Osteoblast (primary cell): Measurements from ENCODE around the gene CIZ1. TPM values are rescaled to one million over a fixed set of nuclear protein-coding genes. Genes with fewer than 3 reads are reported as not detected.
"Not testable (repeated sequence)": the region's sequence is repeated elsewhere in the genome, so short reads cannot be mapped to it uniquely, and the experiment has no call there.

ENCODE experiments used
- DNase-seq: peaks from one replicate; pipeline ENCODE4 v3.0.0; 2011; ENCODE audit warnings: low spot score, mixed read lengths; ENCODE audit not compliant: insufficient read length; ENCODE audit errors: missing footprints
- H2AFZ ChIP-seq: 2 replicates; pipeline ENCODE4 v1.6.0; 2011; ENCODE audit warnings: mild to moderate bottlenecking, low read length
- H3K27ac ChIP-seq: 2 replicates; pipeline ENCODE4 v1.5.1; 2011; ENCODE audit warnings: mild to moderate bottlenecking, low read depth, low read length, moderate library complexity
- H3K27me3 ChIP-seq: 2 replicates; pipeline ENCODE4 v1.6.0; 2012; ENCODE audit warnings: mild to moderate bottlenecking, control low read depth, inconsistent platforms, low read length, moderate library complexity; ENCODE audit not compliant: insufficient read depth
- H3K36me3 ChIP-seq: 2 replicates; pipeline ENCODE4 v1.5.1; 2011; ENCODE audit warnings: mild to moderate bottlenecking, low read length, control low read depth, moderate library complexity; ENCODE audit not compliant: insufficient read depth
- H3K4me1 ChIP-seq: 2 replicates; pipeline ENCODE4 v1.5.1; 2011; ENCODE audit warnings: mild to moderate bottlenecking, low read length, control low read depth, moderate library complexity; ENCODE audit not compliant: insufficient read depth
- H3K4me2 ChIP-seq: 2 replicates; pipeline ENCODE4 v1.6.0; 2011; ENCODE audit warnings: mild to moderate bottlenecking, low read length; ENCODE audit not compliant: insufficient read depth
- H3K4me3 ChIP-seq: fragments of 200-600 bp; sonication (generic); 3 replicates; pipeline ENCODE4 v1.5.1; 2012; ENCODE audit warnings: mild to moderate bottlenecking, low read length, inconsistent platforms; ENCODE audit not compliant: insufficient read depth
- H3K79me2 ChIP-seq: 2 replicates; pipeline ENCODE4 v1.6.0; 2012; ENCODE audit warnings: mild to moderate bottlenecking, low read length, control low read depth, inconsistent platforms; ENCODE audit not compliant: insufficient read depth
- H3K9me3 ChIP-seq: 2 replicates; pipeline ENCODE4 v1.5.1; 2011; ENCODE audit warnings: low read depth, low read length, control low read depth
- H4K20me1 ChIP-seq: 2 replicates; pipeline ENCODE4 v1.6.0; 2012; ENCODE audit warnings: mild to moderate bottlenecking, low read length, control low read depth; ENCODE audit not compliant: insufficient read depth
- CTCF ChIP-seq: IDR thresholded peaks from 2 replicates; pipeline ENCODE4 v1.5.1; 2011; ENCODE audit warnings: mild to moderate bottlenecking, low read depth, low read length, moderate library complexity; ENCODE audit errors: extremely low read depth
- total RNA-seq: library from RNA; depleted of rRNA; stranded (reverse); fragments of >200 nt; gene quantifications from 2 replicates; pipeline ENCODE4 v1.2.3, GENCODE V29; 2012

The CIZ1 gene
- total RNA-seq, 1 donor, result 33.7 TPM

- peaks cover 4% of the 10 kb centered on the region for H3K9me3 ChIP-seq
- no peaks in the 10 kb centered on the region for H3K79me2 ChIP-seq
- H4K20me1 ChIP-seq, result no peaks in the 10 kb centered on the region
- peak; percentile 31 for DNase-seq
- H3K27me3 ChIP-seq, result peaks cover 19% of the 10 kb centered on the region
- H3K4me1 ChIP-seq, result peaks cover 6% of the 10 kb centered on the region
- H3K4me3 ChIP-seq, result no peak overlapping the region
- no peak overlapping the region for H3K4me2 ChIP-seq
- no peak overlapping the region for H3K27ac ChIP-seq
- H3K36me3 ChIP-seq, result no peaks in the 10 kb centered on the region
- no peak overlapping the region for H2AFZ ChIP-seq
- no peak for TF ChIP-seq CTCF
Measured at GRCh38 chr9:128138001-128138400, 53.4 kb downstream of the CIZ1 start.

- DNase-seq, result peak; percentile 94
- no peaks in the 10 kb centered on the region for H3K79me2 ChIP-seq
- peaks cover 4% of the 10 kb centered on the region for H3K9me3 ChIP-seq
- H3K27ac ChIP-seq, result no peak overlapping the region
- no peaks in the 10 kb centered on the region for H4K20me1 ChIP-seq
- no peaks in the 10 kb centered on the region for H3K36me3 ChIP-seq
- H3K4me1 ChIP-seq, result peaks cover 6% of the 10 kb centered on the region
- H3K4me3 ChIP-seq, result no peak overlapping the region
- H3K27me3 ChIP-seq, result peaks cover 21% of the 10 kb centered on the region
- no peak overlapping the region for H3K4me2 ChIP-seq
- no peak for TF ChIP-seq CTCF
- no peak overlapping the region for H2AFZ ChIP-seq
Measured at GRCh38 chr9:128136816-128137793, 54.3 kb downstream of the CIZ1 start.

GRCh38 chr9:128135561-128135960, 55.8 kb downstream of the CIZ1 start:
- peaks cover 30% of the 10 kb centered on the region for H3K27me3 ChIP-seq
- not testable (repeated sequence) for H4K20me1 ChIP-seq, H3K4me1 ChIP-seq, H3K9me3 ChIP-seq, H2AFZ ChIP-seq, H3K79me2 ChIP-seq, DNase-seq, H3K27ac ChIP-seq, H3K4me3 ChIP-seq, H3K36me3 ChIP-seq, H3K4me2 ChIP-seq

- H3K4me3 ChIP-seq, H3K36me3 ChIP-seq, H3K27ac ChIP-seq, H3K4me2 ChIP-seq, H2AFZ ChIP-seq, DNase-seq, H3K9me3 ChIP-seq, H3K79me2 ChIP-seq, H4K20me1 ChIP-seq: not testable (repeated sequence)
- H3K4me1 ChIP-seq, result peaks cover 10% of the 10 kb centered on the region
- H3K27me3 ChIP-seq, result peaks cover 30% of the 10 kb centered on the region
Measured at GRCh38 chr9:128132139-128132538, 59.2 kb downstream of the CIZ1 start.

GRCh38 chr9:128131346-128131745, 60.0 kb downstream of the CIZ1 start:
- DNase-seq, H3K36me3 ChIP-seq, H3K4me2 ChIP-seq, H3K9me3 ChIP-seq, H2AFZ ChIP-seq, H3K4me3 ChIP-seq, H4K20me1 ChIP-seq, H3K27ac ChIP-seq: not testable (repeated sequence)
- Histone ChIP-seq H3K79me2 (peaks cover 12% of the 10 kb centered on the region), H3K4me1 (peaks cover 10% of the 10 kb centered on the region), H3K27me3 (peaks cover 30% of the 10 kb centered on the region)

GRCh38 chr9:128130651-128131050, 60.7 kb downstream of the CIZ1 start:
- H3K4me2 ChIP-seq, H3K27ac ChIP-seq, H3K9me3 ChIP-seq, H3K36me3 ChIP-seq, H3K4me3 ChIP-seq, H4K20me1 ChIP-seq, H2AFZ ChIP-seq: not testable (repeated sequence)
- Histone ChIP-seq H3K27me3 (peaks cover 29% of the 10 kb centered on the region), H3K4me1 (peaks cover 17% of the 10 kb centered on the region), H3K79me2 (peaks cover 16% of the 10 kb centered on the region)
- peak; percentile 11 for DNase-seq
